Right lobe of liver (tissue), 4 donors: Measurements from ENCODE around the gene C20orf141.
"Not testable (repeated sequence)": the region's sequence is repeated elsewhere in the genome, so short reads cannot be mapped to it uniquely, and the experiment has no call there.

Experiments used
- POLR2A ChIP-seq: fragments of 450-650 bp; IDR thresholded peaks from one replicate; pipeline ENCODE4 v1.6.1; 2017; ENCODE audit warnings: antibody characterized with exemption, mild to moderate bottlenecking
- TF ChIP-seq, protein P1 (sequence below), 4 donors: fragments of 200-600 bp in 3 of 4; fragments of 450-650 bp in 1 of 4; IDR thresholded peaks; one replicate each; pipeline versions ENCODE4 v1.5.1 to v1.8.0; 2016 to 2022; ENCODE audit warnings: antibody characterized with exemption in 4 of 4, mild to moderate bottlenecking in 2 of 4
- donor health status: DM: no; HTN: no; CAD: no.
- donor health status: DM: no; HTN: no; CAD: no.
- donor health status: DM: no; HTN: yes; CAD: no.

DNA sequence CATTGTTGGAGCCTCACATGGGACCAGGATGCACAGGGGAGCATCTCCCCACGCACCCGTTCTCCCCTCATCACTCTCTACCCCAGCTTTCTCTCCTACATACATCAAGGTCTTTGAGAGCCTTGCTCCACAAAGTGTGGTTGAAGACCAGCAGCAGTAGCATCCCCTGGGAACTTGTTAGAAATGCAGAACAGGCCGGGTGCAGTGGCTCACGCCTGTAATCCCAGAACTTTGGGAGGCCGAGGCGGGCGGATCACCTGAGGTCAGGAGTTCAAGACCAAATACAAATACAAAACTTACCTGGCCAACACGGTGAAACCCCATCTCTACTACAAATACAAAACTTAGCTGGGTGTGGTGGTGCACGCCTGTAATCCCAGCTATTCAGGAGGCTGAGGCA, 6.9 kb upstream of the C20orf141 start:
- TF ChIP-seq, protein P1, sequence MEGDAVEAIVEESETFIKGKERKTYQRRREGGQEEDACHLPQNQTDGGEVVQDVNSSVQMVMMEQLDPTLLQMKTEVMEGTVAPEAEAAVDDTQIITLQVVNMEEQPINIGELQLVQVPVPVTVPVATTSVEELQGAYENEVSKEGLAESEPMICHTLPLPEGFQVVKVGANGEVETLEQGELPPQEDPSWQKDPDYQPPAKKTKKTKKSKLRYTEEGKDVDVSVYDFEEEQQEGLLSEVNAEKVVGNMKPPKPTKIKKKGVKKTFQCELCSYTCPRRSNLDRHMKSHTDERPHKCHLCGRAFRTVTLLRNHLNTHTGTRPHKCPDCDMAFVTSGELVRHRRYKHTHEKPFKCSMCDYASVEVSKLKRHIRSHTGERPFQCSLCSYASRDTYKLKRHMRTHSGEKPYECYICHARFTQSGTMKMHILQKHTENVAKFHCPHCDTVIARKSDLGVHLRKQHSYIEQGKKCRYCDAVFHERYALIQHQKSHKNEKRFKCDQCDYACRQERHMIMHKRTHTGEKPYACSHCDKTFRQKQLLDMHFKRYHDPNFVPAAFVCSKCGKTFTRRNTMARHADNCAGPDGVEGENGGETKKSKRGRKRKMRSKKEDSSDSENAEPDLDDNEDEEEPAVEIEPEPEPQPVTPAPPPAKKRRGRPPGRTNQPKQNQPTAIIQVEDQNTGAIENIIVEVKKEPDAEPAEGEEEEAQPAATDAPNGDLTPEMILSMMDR (IDR thresholded peaks at IDR 0.05), result not testable (repeated sequence)
- TF ChIP-seq POLR2A, result not testable (repeated sequence)
